HEK293T (cell line): ENCODE data around the gene ASPDH.

Source experiments
- BHLHE40 ChIP-seq: fragments of 450-650 bp; IDR thresholded peaks from 2 replicates; pipeline ENCODE4 v1.6.1; 2016; ENCODE audit warnings: mild to moderate bottlenecking, moderate library complexity, borderline replicate concordance
- CTBP1 ChIP-seq: fragments of 450-650 bp; IDR thresholded peaks from 2 replicates; pipeline ENCODE4 v1.6.1; 2016; ENCODE audit warnings: borderline replicate concordance
- ELF4 ChIP-seq: fragments of 450-650 bp; IDR thresholded peaks from 2 replicates; pipeline ENCODE4 v1.6.1; 2017; ENCODE audit warnings: antibody characterized with exemption
- FOXA1 ChIP-seq: fragments of 450-650 bp; IDR thresholded peaks from 2 replicates; pipeline ENCODE4 v1.6.1; 2016; ENCODE audit warnings: mild to moderate bottlenecking
- FOXK2 ChIP-seq: fragments of 450-650 bp; IDR thresholded peaks from 2 replicates; pipeline ENCODE4 v1.6.1; 2016; ENCODE audit warnings: mild to moderate bottlenecking
- FOXM1 ChIP-seq: fragments of 450-650 bp; IDR thresholded peaks from 2 replicates; pipeline ENCODE4 v1.6.1; 2017; ENCODE audit warnings: mild to moderate bottlenecking, borderline replicate concordance
- HDGF ChIP-seq: fragments of 450-650 bp; IDR thresholded peaks from 2 replicates; pipeline ENCODE4 v1.6.1; 2017; ENCODE audit warnings: antibody characterized with exemption, borderline replicate concordance
- LEF1 ChIP-seq: fragments of 450-650 bp; IDR thresholded peaks from 2 replicates; pipeline ENCODE4 v1.6.1; 2017; ENCODE audit warnings: mild to moderate bottlenecking, borderline replicate concordance
- NFRKB ChIP-seq: fragments of 450-650 bp; IDR thresholded peaks from 2 replicates; pipeline ENCODE4 v1.6.1; 2016; ENCODE audit warnings: mild to moderate bottlenecking, moderate library complexity
- SP1 ChIP-seq: fragments of 450-650 bp; IDR thresholded peaks from 2 replicates; pipeline ENCODE4 v1.6.1; 2017
- SUZ12 ChIP-seq: fragments of 450-650 bp; IDR thresholded peaks from 2 replicates; pipeline ENCODE4 v1.6.1; 2016; ENCODE audit warnings: mild to moderate bottlenecking
- TARDBP ChIP-seq: fragments of 450-650 bp; IDR thresholded peaks from 2 replicates; pipeline ENCODE4 v1.6.1; 2016

- TF ChIP-seq ELF4 (no peak), FOXA1 (no peak), SP1 (no peak), BHLHE40 (no peak), FOXM1 (no peak), SUZ12 (no peak), NFRKB (no peak), CTBP1 (no peak), TARDBP (no peak), LEF1 (no peak), FOXK2 (no peak), HDGF (no peak)
Observed at GRCh38 chr19:50517704-50518075, 4.0 kb upstream of the ASPDH start.
